GM12892 (cell line): ENCODE data around the gene IKZF1.

Experiments used
- POLR2A ChIP-seq: IDR thresholded peaks from 2 replicates; pipeline ENCODE4 v1.6.1; 2011; ENCODE audit warnings: low read depth, low read length, control low read depth
- POLR2AphosphoS5 ChIP-seq: IDR thresholded peaks from 2 replicates; pipeline ENCODE4 v1.6.1; 2011; ENCODE audit warnings: low read depth, low read length, control low read depth

- no peak for TF ChIP-seq POLR2AphosphoS5
- TF ChIP-seq POLR2A, result no peak
Measured at GRCh38 chr7:50362142-50362541, 57.6 kb downstream of the IKZF1 start.
